Muscle of leg (tissue), 11 donors: ENCODE results near the gene SLC36A1. TPM values are rescaled to one million over a fixed set of nuclear protein-coding genes. Genes with fewer than 3 reads are reported as not detected.
"Not testable (repeated sequence)": the region's sequence is repeated elsewhere in the genome, so short reads cannot be mapped to it uniquely, and the experiment has no call there.

Experiments
- DNase-seq: peaks from one replicate; pipeline ENCODE4 v3.0.0; 2013
- H3K27ac ChIP-seq: one replicate; pipeline ENCODE4 v1.5.1; 2013; ENCODE audit warnings: mild to moderate bottlenecking, low read length, control low read depth
- H3K27me3 ChIP-seq: one replicate; pipeline ENCODE4 v1.6.1; 2013; ENCODE audit warnings: low read length; ENCODE audit not compliant: control insufficient read depth, insufficient read depth
- H3K36me3 ChIP-seq: one replicate; pipeline ENCODE4 v1.6.1; 2013; ENCODE audit warnings: low read length; ENCODE audit not compliant: control insufficient read depth, insufficient read depth
- H3K4me1 ChIP-seq: one replicate; pipeline ENCODE4 v1.6.1; 2013; ENCODE audit warnings: low read length; ENCODE audit not compliant: control insufficient read depth, insufficient read depth
- H3K4me3 ChIP-seq: one replicate; pipeline ENCODE4 v1.5.1; 2013; ENCODE audit warnings: low read length, control low read depth
- H3K9me3 ChIP-seq: replicated peaks from 2 replicates; pipeline ENCODE4 v1.6.1; 2013; ENCODE audit warnings: low read depth, low read length; ENCODE audit not compliant: control insufficient read depth
- WGBS: methylation state at CpG from one replicate; pipeline ENCODE4 v1.1.5; 2013; ENCODE audit warnings: missing lambda C conversion rate; ENCODE audit not compliant: insufficient coverage; 5-methylcytosine and 5-hydroxymethylcytosine counted together
- polyA plus RNA-seq, 8 donors: library from polyadenylated mRNA; unstranded; fragments of 120-200 nt; gene quantifications; one replicate each; pipeline versions ENCODE4 v1.2.1 to v1.2.3, GENCODE V29; 2013; ENCODE audit warnings: inconsistent platforms in 1 of 8, low replicate concordance in 1 of 8; ENCODE audit not compliant: insufficient read length in 8 of 8, insufficient read depth in 1 of 8
- total RNA-seq: library from RNA; stranded (reverse); fragments of 120-200 nt; gene quantifications from one replicate; pipeline ENCODE4 v1.2.4, GENCODE V29; 2013

The SLC36A1 gene
- total and polyA plus RNA-seq, 9 donors, result 8.4 to 18.3 (median 15.3) TPM

- Histone ChIP-seq H3K27ac (no peak overlapping the region), H3K36me3 (no peaks in the 10 kb centered on the region), H3K9me3 (no peaks in the 10 kb centered on the region), H3K4me1 (peaks cover 7% of the 10 kb centered on the region), H3K27me3 (no peaks in the 10 kb centered on the region), H3K4me3 (no peak overlapping the region)
- no CpG with 5 or more reads among the region's 3 CpGs for WGBS
- no peak for DNase-seq
Observed at GRCh38 chr5:151497391-151498002, 50.1 kb downstream of the SLC36A1 start.

- H3K36me3 ChIP-seq, result no peaks in the 10 kb centered on the region
- H3K27me3 ChIP-seq, result no peaks in the 10 kb centered on the region
- no peak overlapping the region for H3K4me3 ChIP-seq
- no peak overlapping the region for H3K27ac ChIP-seq
- peaks cover 7% of the 10 kb centered on the region for H3K4me1 ChIP-seq
- WGBS, result 57% methylated on average over 7 of the region's 8 CpGs
- no peaks in the 10 kb centered on the region for H3K9me3 ChIP-seq
- DNase-seq, result no peak
Observed at GRCh38 chr5:151498395-151499155, 51.2 kb downstream of the SLC36A1 start.

GRCh38 chr5:151499501-151500035, 52.2 kb downstream of the SLC36A1 start:
- peaks cover 7% of the 10 kb centered on the region for H3K4me1 ChIP-seq
- H3K36me3 ChIP-seq, result no peaks in the 10 kb centered on the region
- 47% methylated on average over 6 of the region's 8 CpGs for WGBS
- no peaks in the 10 kb centered on the region for H3K27me3 ChIP-seq
- no peaks in the 10 kb centered on the region for H3K9me3 ChIP-seq
- no peak overlapping the region for H3K4me3 ChIP-seq
- H3K27ac ChIP-seq, result no peak overlapping the region
- DNase-seq, result no peak

DNA sequence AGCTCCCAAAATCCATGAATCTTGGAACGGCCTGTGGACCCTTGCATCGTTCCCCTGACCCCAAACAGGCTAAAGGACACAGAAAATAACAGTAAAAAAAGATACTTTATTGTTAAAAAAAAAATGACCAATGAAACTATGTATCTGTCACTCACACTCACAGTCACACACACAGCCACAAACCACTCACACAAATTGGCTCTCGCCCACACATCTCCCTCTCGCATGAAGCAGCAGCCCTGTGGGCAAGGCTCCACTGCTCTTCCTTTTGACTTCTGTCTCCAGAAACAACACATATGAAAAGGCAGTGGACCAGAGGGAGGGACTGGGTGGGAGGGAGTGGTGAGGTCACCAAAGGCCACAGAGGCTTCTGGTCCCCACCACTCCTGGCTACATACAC, 56.6 kb downstream of the SLC36A1 start:
- peaks cover 7% of the 10 kb centered on the region for H3K4me1 ChIP-seq
- H3K9me3 ChIP-seq, result no peaks in the 10 kb centered on the region
- no peaks in the 10 kb centered on the region for H3K36me3 ChIP-seq
- DNase-seq, result no peak
- WGBS, result no CpG with 5 or more reads among the region's 4 CpGs
- no peaks in the 10 kb centered on the region for H3K27me3 ChIP-seq
- no peak overlapping the region for H3K27ac ChIP-seq
- no peak overlapping the region for H3K4me3 ChIP-seq

DNA sequence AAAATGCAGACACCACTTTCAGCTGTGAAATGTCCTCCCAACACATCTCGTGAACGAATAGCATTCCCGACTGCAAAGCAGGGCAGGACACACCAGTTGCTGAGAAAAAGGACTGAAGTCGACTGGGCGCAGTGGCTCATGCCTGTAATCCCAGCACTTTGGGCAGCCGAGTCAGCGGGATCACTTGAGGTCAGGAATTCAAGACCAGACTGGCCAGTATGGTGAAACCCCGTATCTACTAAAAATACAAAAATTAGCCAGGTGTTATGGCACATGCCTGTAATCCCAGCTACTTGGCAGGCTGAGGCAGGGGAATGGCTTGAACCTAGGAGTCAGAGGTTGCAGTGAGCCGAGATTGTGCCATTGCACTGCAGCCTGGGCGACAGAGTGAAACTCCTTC, 60.9 kb downstream of the SLC36A1 start:
- 71% methylated on average over 7 of the region's 10 CpGs for WGBS
- H3K9me3 ChIP-seq, H3K27me3 ChIP-seq, H3K36me3 ChIP-seq, DNase-seq, H3K4me1 ChIP-seq, H3K4me3 ChIP-seq, H3K27ac ChIP-seq: not testable (repeated sequence)

GRCh38 chr5:151509231-151509630, 61.8 kb downstream of the SLC36A1 start:
- H3K36me3 ChIP-seq, result no peaks in the 10 kb centered on the region
- H3K4me1 ChIP-seq, result peaks cover 4% of the 10 kb centered on the region
- no peak overlapping the region for H3K27ac ChIP-seq
- no peaks in the 10 kb centered on the region for H3K27me3 ChIP-seq
- DNase-seq, result no peak
- 57% methylated on average over 4 of the region's 5 CpGs for WGBS
- H3K4me3 ChIP-seq, result no peak overlapping the region
- no peaks in the 10 kb centered on the region for H3K9me3 ChIP-seq

GRCh38 chr5:151509836-151510235, 62.4 kb downstream of the SLC36A1 start:
- H3K9me3 ChIP-seq, result no peaks in the 10 kb centered on the region
- H3K4me1 ChIP-seq, result peaks cover 4% of the 10 kb centered on the region
- 100% methylated on average over 2 of the region's 3 CpGs for WGBS
- no peak overlapping the region for H3K27ac ChIP-seq
- H3K36me3 ChIP-seq, result no peaks in the 10 kb centered on the region
- no peak overlapping the region for H3K4me3 ChIP-seq
- DNase-seq, result no peak
- no peaks in the 10 kb centered on the region for H3K27me3 ChIP-seq

DNA sequence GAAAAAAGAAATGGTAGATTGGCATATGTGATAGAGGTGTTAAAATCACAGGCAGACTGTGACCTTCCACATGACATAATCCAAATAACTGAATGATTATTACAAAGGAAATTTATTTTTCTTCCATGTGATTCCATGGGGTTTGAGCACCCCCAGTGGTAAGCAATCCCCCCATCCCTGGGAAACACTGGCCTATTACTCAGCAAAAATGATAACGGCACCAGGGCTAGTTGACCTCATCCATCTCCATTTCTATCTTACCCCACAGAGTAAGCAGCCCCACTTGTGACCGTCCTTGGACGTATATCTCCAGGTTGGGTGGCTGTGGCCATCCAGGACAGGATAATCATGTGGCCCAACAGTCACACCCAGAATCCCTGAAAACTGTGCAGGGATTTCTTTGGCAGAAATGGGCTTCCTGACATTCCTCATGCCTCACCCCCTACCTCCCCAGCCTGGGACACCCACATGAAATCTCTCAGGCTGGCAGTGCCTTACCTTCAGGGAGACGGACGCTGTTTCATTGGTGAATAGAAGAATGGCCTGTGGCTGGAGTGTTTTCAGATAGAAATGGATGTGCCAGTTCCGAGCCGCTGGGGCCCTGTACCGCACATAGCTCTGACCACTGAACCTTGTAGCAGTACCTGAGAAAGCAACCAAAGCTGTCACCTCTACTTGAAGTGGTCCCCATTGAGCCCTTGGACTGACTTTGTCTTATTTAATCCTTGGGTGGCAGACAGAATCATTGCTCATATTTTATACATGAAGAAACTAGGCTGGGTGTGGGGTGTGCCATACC, 69.9 kb downstream of the SLC36A1 start:
- Histone ChIP-seq H3K4me1 (no peaks in the 10 kb centered on the region), H3K36me3 (no peaks in the 10 kb centered on the region), H3K27ac (no peak overlapping the region), H3K27me3 (no peaks in the 10 kb centered on the region), H3K9me3 (no peaks in the 10 kb centered on the region), H3K4me3 (no peak overlapping the region)
- DNase-seq, result no peak
- WGBS, result 83% methylated on average over 3 of the region's 8 CpGs

GRCh38 chr5:151520294-151520693, 72.9 kb downstream of the SLC36A1 start:
- WGBS, result 60% methylated on average over 1 of the region's 7 CpGs
- Histone ChIP-seq H3K4me3 (no peak overlapping the region), H3K4me1 (no peaks in the 10 kb centered on the region), H3K9me3 (no peaks in the 10 kb centered on the region), H3K36me3 (no peaks in the 10 kb centered on the region), H3K27ac (no peak overlapping the region), H3K27me3 (no peaks in the 10 kb centered on the region)
- DNase-seq, result no peak

GRCh38 chr5:151522226-151522625, 74.8 kb downstream of the SLC36A1 start:
- H3K4me3 ChIP-seq, result no peak overlapping the region
- no peaks in the 10 kb centered on the region for H3K36me3 ChIP-seq
- no peak overlapping the region for H3K27ac ChIP-seq
- no peaks in the 10 kb centered on the region for H3K27me3 ChIP-seq
- WGBS, result 62% methylated on average over 5 of the region's 5 CpGs
- H3K4me1 ChIP-seq, result no peaks in the 10 kb centered on the region
- peak; percentile 5 for DNase-seq
- H3K9me3 ChIP-seq, result no peaks in the 10 kb centered on the region
